H1 (cell line): Measurements from ENCODE around the gene DNAJB14. TPM values are rescaled to one million over a fixed set of nuclear protein-coding genes. Genes with fewer than 3 reads are reported as not detected.

ENCODE experiments used
- CTCF ChIA-PET: fragments of 300-600 bp; sonication (Branson Sonifier 250); formaldehyde crosslinking; loops from one replicate; lab custom pipeline; 2021; ENCODE audit not compliant: partially characterized antibody; lab: Charles Lee
- POLR2A ChIA-PET: fragments of 300-600 bp; sonication (Branson Sonifier 250); formaldehyde crosslinking; loops from one replicate; lab custom pipeline; 2021; ENCODE audit warnings: inconsistent platforms; ENCODE audit not compliant: partially characterized antibody; lab: Charles Lee
- DNase-seq, 2 experiments: peaks; one replicate each; pipeline versions ENCODE4 v3.0.0 to v3.0.0-alpha.2; 2010 to 2022; ENCODE audit warnings: low spot score in 2 of 2, low read depth in 1 of 2, mixed read lengths in 1 of 2
- FAIRE-seq: peaks from 2 replicates; lab custom pipeline; 2011; peaks lifted over from hg19 to GRCh38; lab: Jason Lieb, UNC
- H2AFZ ChIP-seq: 2 replicates; pipeline ENCODE4 v1.8.1; 2012; ENCODE audit warnings: low read length, inconsistent platforms
- H2AK5ac ChIP-seq: 2 replicates; pipeline ENCODE4 v1.6.1; 2013; ENCODE audit warnings: low read depth, low read length
- H2BK120ac ChIP-seq: replicated peaks from 2 replicates; pipeline ENCODE3; 2013; ENCODE audit warnings: low read depth, low read length, inconsistent platforms
- H2BK12ac ChIP-seq: 2 replicates; pipeline ENCODE4 v1.6.1; 2013; ENCODE audit warnings: low read depth, low read length
- H2BK15ac ChIP-seq: 2 replicates; pipeline ENCODE4 v1.6.1; 2013; ENCODE audit warnings: low read length
- H2BK20ac ChIP-seq: 2 replicates; pipeline ENCODE4 v1.6.1; 2013; ENCODE audit warnings: low read length
- H2BK5ac ChIP-seq: 2 replicates; pipeline ENCODE4 v1.6.1; 2013; ENCODE audit warnings: low read depth, low read length
- H3K14ac ChIP-seq: 2 replicates; pipeline ENCODE4 v1.6.1; 2013; ENCODE audit warnings: inconsistent platforms; ENCODE audit not compliant: insufficient read length
- H3K18ac ChIP-seq: 2 replicates; pipeline ENCODE4 v1.6.1; 2013; ENCODE audit warnings: low read length; ENCODE audit errors: extremely low read depth
- H3K23ac ChIP-seq: 2 replicates; pipeline ENCODE4 v1.6.1; 2013; ENCODE audit warnings: inconsistent platforms; ENCODE audit not compliant: insufficient read length
- H3K23me2 ChIP-seq: 2 replicates; pipeline ENCODE4 v1.6.1; 2013; ENCODE audit warnings: low read depth, low read length
- H3K27ac ChIP-seq: 2 replicates; pipeline ENCODE4 v1.6.1; 2011; ENCODE audit warnings: low read depth, low read length, inconsistent platforms
- H3K27me3 ChIP-seq, 4 experiments: replicated peaks in 1 of 4; 1 replicate in 1 of 4; 2 replicates in 3 of 4; pipeline versions ENCODE4 v1.6.1 to v1.8.1; 2011 to 2013; ENCODE audit warnings: low read length in 3 of 4, mild to moderate bottlenecking in 3 of 4, inconsistent platforms in 2 of 4, mixed read lengths in 2 of 4, moderate library complexity in 1 of 4; ENCODE audit not compliant: control insufficient read depth in 3 of 4, insufficient read depth in 3 of 4; ENCODE audit errors: extremely low read depth in 1 of 4
- H3K36me3 ChIP-seq, 4 experiments: 2 replicates each; pipeline versions ENCODE4 v1.6.1 to v1.8.1; 2011 to 2013; ENCODE audit warnings: mild to moderate bottlenecking in 4 of 4, low read length in 3 of 4, moderate library complexity in 2 of 4, control low read depth in 1 of 4, inconsistent platforms in 1 of 4; ENCODE audit not compliant: insufficient read depth in 4 of 4, control insufficient read depth in 2 of 4
- H3K4ac ChIP-seq: replicated peaks from 2 replicates; pipeline ENCODE3; 2013; ENCODE audit warnings: low read length, low read depth, mixed read lengths, inconsistent platforms; ENCODE audit not compliant: insufficient read length
- H3K4me1 ChIP-seq, 4 experiments: replicated peaks in 1 of 4; 1 replicate in 1 of 4; 2 replicates in 3 of 4; pipeline versions ENCODE4 v1.6.1 to v1.8.1; 2011 to 2013; ENCODE audit warnings: low read length in 3 of 4, inconsistent platforms in 2 of 4, mixed read lengths in 1 of 4; ENCODE audit not compliant: insufficient read depth in 4 of 4, control insufficient read depth in 3 of 4
- H3K4me2 ChIP-seq, 2 experiments: 2 replicates each; pipeline versions ENCODE4 v1.6.1 to v1.8.1; 2011 to 2013; ENCODE audit warnings: low read depth in 2 of 2, low read length in 2 of 2, control low read depth in 1 of 2, inconsistent platforms in 1 of 2, mild to moderate bottlenecking in 1 of 2; ENCODE audit not compliant: insufficient read depth in 1 of 2
- H3K4me3 ChIP-seq, 4 experiments: fragments of 200-600, 300-600 bp in 1 of 4; sonication (generic), shearing (Covaris generic), sonication (Bioruptor Twin) in 1 of 4; 2 replicates each; pipeline versions ENCODE4 v1.5.1 to v1.8.1; 2011 to 2016; ENCODE audit warnings: low read length in 4 of 4, low read depth in 3 of 4, control low read depth in 2 of 4, inconsistent platforms in 2 of 4, mild to moderate bottlenecking in 2 of 4, mixed read lengths in 1 of 4, moderate library complexity in 1 of 4; ENCODE audit not compliant: insufficient read depth in 2 of 4; ENCODE audit errors: extremely low read depth in 1 of 4
- H3K56ac ChIP-seq: replicated peaks from 2 replicates; pipeline ENCODE3; 2013; ENCODE audit warnings: low read depth, mild to moderate bottlenecking, mixed read lengths, low read length, inconsistent platforms; ENCODE audit not compliant: insufficient read length
- H3K79me1 ChIP-seq: 2 replicates; pipeline ENCODE4 v1.6.1; 2013; ENCODE audit warnings: low read depth, low read length, control low read depth
- H3K79me2 ChIP-seq, 2 experiments: 2 replicates each; pipeline versions ENCODE4 v1.6.1 to v1.8.1; 2012 to 2013; ENCODE audit warnings: low read length in 2 of 2, mild to moderate bottlenecking in 2 of 2, inconsistent platforms in 1 of 2; ENCODE audit not compliant: insufficient read depth in 2 of 2, control insufficient read depth in 1 of 2
- H3K9ac ChIP-seq, 4 experiments: replicated peaks in 1 of 4; 1 replicate in 1 of 4; 2 replicates in 3 of 4; pipeline versions ENCODE4 v1.6.1 to v1.8.1; 2011 to 2013; ENCODE audit warnings: low read depth in 3 of 4, low read length in 3 of 4, control low read depth in 2 of 4, mild to moderate bottlenecking in 2 of 4, moderate library complexity in 2 of 4, inconsistent platforms in 1 of 4; ENCODE audit errors: extremely low read depth in 1 of 4
- H3K9me3 ChIP-seq, 2 experiments: 2 replicates each; pipeline versions ENCODE4 v1.6.1 to v1.8.1; 2012 to 2013; ENCODE audit warnings: mild to moderate bottlenecking in 2 of 2, moderate library complexity in 2 of 2, control low read depth in 1 of 2, inconsistent platforms in 1 of 2, low read depth in 1 of 2, low read length in 1 of 2, mixed read lengths in 1 of 2; ENCODE audit not compliant: insufficient read depth in 2 of 2
- H4K20me1 ChIP-seq, 2 experiments: replicated peaks in 1 of 2; 2 replicates each; pipeline versions ENCODE3 to v1.8.1; 2011 to 2013; ENCODE audit warnings: inconsistent platforms in 2 of 2, low read length in 2 of 2, mild to moderate bottlenecking in 1 of 2; ENCODE audit not compliant: insufficient read depth in 2 of 2, control insufficient read depth in 1 of 2
- H4K5ac ChIP-seq: 2 replicates; pipeline ENCODE4 v1.6.1; 2013; ENCODE audit warnings: low read length, low read depth, mixed read lengths, inconsistent platforms; ENCODE audit not compliant: insufficient read length
- H4K8ac ChIP-seq: 2 replicates; pipeline ENCODE4 v1.8.0; 2013; ENCODE audit warnings: mild to moderate bottlenecking, moderate library complexity, low read length, inconsistent platforms; ENCODE audit not compliant: insufficient read depth; ENCODE audit errors: extremely low read depth
- H4K91ac ChIP-seq: replicated peaks from 2 replicates; pipeline ENCODE3; 2013; ENCODE audit warnings: low read length, mixed read lengths, inconsistent platforms; ENCODE audit not compliant: insufficient read length
- KDM4A ChIP-seq: IDR thresholded peaks from one replicate; pipeline ENCODE4 v1.7.1; 2012; ENCODE audit warnings: low read depth, mild to moderate bottlenecking, moderate library complexity, low read length, inconsistent platforms; ENCODE audit not compliant: severe bottlenecking
- KDM5A ChIP-seq: fragments of 200-600 bp; IDR thresholded peaks from 2 replicates; pipeline ENCODE4 v1.7.1; 2012; ENCODE audit warnings: mild to moderate bottlenecking, low read length, inconsistent platforms, mixed read lengths
- NANOG ChIP-seq: IDR thresholded peaks from 2 replicates; pipeline ENCODE4 v1.6.1; 2011; ENCODE audit warnings: low read length, low read depth, mild to moderate bottlenecking, inconsistent platforms; ENCODE audit not compliant: insufficient read depth, poor library complexity, severe bottlenecking
- RNF2 ChIP-seq: fragments of 200-900, 300-1000 bp; sonication (generic); IDR thresholded peaks from 2 replicates; pipeline ENCODE4 v1.7.1; 2016; ENCODE audit warnings: borderline replicate concordance, low read depth, mild to moderate bottlenecking, antibody characterized with exemption, low read length; ENCODE audit not compliant: poor library complexity, severe bottlenecking; ENCODE audit errors: missing control alignments
- YY1 ChIP-seq: IDR thresholded peaks from 2 replicates; pipeline ENCODE4 v1.6.1; 2011; ENCODE audit warnings: low read depth, mild to moderate bottlenecking, low read length
- polyA plus RNA-seq, 7 experiments: library from polyadenylated mRNA; depleted of rRNA in 3 of 7; stranded (reverse) in 5 of 7; unstranded in 2 of 7; fragments of >200 nt in 5 of 7; fragments of 200-250 nt in 2 of 7; gene quantifications; 1 replicate in 5 of 7; 2 replicates in 1 of 7; 4 replicates in 1 of 7; pipeline versions ENCODE4 v1.2.1 to v1.2.3, GENCODE V29; 2011 to 2013; ENCODE audit warnings: missing spikeins in 2 of 7, mixed read lengths in 2 of 7
- total RNA-seq: library from RNA; stranded (reverse); fragmentation: NEBNext Ultra II Directional; extraction: Animal tissue kit (Norgen Biotek cat#: 25700); gene quantifications from 2 replicates; pipeline ENCODE4 v1.2.1, GENCODE V29; 2021

Gene DNAJB14
- total and polyA plus RNA-seq, 2 of the 8 experiments (the other 6 are each of a cell fraction or from before 2014, with no cell fraction given) = 3.4 to 35.4 TPM

DNA sequence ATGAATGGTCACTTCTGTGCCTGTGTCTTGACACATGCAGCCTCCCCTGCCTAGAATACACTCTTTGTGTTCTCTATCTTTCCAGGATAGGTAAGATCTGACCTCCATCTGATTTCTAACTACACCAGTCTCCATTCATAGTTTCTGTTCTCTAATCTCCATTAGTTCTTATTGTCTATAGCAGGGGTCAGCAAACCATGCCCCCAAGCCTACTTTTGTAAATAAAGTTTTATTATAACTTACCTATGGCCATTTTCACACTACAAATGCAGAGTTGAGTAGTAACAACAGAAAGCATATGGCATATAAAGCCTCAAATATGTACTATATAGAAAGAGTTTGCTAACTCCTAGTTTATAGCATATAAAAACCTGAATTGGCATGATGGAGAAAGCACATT is 41.3 kb upstream of the DNAJB14 start:
- H4K5ac ChIP-seq = no peak overlapping the region
- no peak overlapping the region for H3K23ac ChIP-seq
- H3K9me3 ChIP-seq = no peaks in the 10 kb centered on the region
- H4K91ac ChIP-seq = no peak overlapping the region
- H3K56ac ChIP-seq = no peak overlapping the region
- H2BK5ac ChIP-seq = no peak overlapping the region
- TF ChIP-seq KDM4A (no peak), YY1 (no peak), KDM5A (no peak), RNF2 (no peak), NANOG (no peak)
- no peaks in the 10 kb centered on the region for H3K4me1 ChIP-seq
- H3K4ac ChIP-seq = no peak overlapping the region
- no peaks in the 10 kb centered on the region for H3K36me3 ChIP-seq
- H2AFZ ChIP-seq = no peak overlapping the region
- no peaks in the 10 kb centered on the region for H4K20me1 ChIP-seq
- DNase-seq (no peak), FAIRE-seq (no peak)
- H3K23me2 ChIP-seq = no peaks in the 10 kb centered on the region
- no peaks in the 10 kb centered on the region for H3K79me1 ChIP-seq
- no peak overlapping the region for H2BK120ac ChIP-seq
- no peak overlapping the region for H4K8ac ChIP-seq
- no peak overlapping the region for H3K4me2 ChIP-seq
- H3K79me2 ChIP-seq = no peaks in the 10 kb centered on the region
- ChIA-PET CTCF (interaction anchor here (1.4 to 2.4 kb wide), 2 partner anchors 10 to 105 kb away, joined by 3 to 15 read pairs; no protein-coding TSS in a partner anchor), POLR2A (no interaction called here)
- no peak overlapping the region for H2BK20ac ChIP-seq
- H3K14ac ChIP-seq = no peak overlapping the region
- H2AK5ac ChIP-seq = no peak overlapping the region
- no peaks in the 10 kb centered on the region for H3K27me3 ChIP-seq
- no peak overlapping the region for H2BK15ac ChIP-seq
- H3K4me3 ChIP-seq = no peak overlapping the region
- H3K27ac ChIP-seq = no peak overlapping the region
- no peak overlapping the region for H3K18ac ChIP-seq
- H2BK12ac ChIP-seq = no peak overlapping the region
- no peak overlapping the region for H3K9ac ChIP-seq
